GM21528 (cell line): ENCODE measurements around the gene ARL8B.
"Not testable (repeated sequence)": the region's sequence is repeated elsewhere in the genome, so short reads cannot be mapped to it uniquely, and the experiment has no call there.

Experiments used
- ATAC-seq: cut with Tn5 transposase; IDR thresholded peaks from one replicate; pipeline ENCODE4 v1.9.1; 2021; ENCODE audit warnings: mild to moderate bottlenecking, moderate library complexity; ENCODE audit not compliant: unreplicated experiment, low FRiP score

Gene ARL8B

DNA sequence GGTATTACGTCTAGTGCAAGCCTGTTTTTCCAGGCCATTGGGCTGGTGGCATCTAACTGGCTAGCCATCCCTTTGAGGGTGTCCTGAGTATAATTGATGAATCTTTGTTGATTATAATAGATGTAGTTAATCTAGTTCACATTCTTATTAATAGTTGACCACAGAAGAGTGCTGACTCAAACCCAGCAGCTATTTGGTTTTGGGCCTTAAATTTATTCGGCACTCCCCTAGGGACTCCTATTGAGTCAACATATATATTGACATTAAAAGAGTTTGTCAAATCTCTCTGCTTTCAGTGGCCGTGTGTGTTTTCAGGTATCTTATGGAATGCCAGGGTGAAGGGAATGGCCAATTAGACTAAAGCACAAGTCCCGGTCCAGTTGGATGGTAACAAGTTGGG lies 19.7 kb downstream of the ARL8B start:
- no peak for ATAC-seq

DNA sequence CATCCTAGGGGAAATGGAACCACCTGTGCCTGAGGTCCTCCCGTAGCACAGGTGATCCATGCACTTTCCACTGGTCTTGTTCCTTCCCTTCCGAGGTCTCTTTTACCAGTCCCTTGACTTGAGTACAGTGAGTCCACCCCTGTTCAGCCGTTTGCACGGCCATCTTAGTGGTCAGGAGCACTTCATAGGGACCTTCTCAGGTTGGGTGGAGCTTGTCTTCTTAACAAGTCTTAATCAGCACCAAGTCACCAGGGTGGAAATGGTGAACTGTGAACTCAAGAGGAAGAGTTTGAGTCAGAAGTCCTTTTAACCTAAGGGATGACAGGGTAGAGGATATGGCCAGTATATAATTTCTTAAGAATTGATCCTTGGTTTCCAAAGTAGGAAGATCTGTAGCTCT lies 21.4 kb downstream of the ARL8B start:
- no peak for ATAC-seq

DNA sequence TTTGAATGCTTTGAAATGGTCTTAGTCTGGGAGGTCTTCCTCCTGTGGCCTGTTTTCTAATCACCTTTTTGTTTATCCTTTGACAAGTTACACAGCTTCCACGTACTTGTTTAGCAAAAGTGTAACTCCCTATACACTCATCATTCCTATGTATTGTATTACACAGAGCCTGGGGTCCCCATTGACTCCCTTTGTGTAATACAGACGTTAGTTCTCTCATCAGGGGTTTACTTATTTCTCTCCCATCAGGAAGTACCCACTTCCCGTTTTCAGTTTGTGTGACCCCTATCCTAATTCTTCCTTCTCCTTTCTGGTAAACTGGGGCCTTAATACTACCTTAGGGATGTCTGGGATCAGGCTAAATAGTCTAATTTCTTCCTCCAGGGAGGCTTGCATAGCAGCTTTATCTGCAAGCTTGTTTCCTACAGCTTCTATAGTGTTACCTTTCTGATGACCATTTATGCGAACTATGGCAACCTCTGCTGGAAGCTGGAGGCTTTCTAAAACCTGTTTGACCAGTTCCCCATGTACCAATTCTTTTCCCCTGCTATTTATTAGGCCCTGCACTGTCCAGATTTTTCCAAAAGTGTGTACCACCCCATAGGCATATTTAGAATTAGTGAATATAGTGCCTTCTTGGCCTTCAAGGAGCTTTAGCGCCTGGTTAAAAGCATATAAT lies 22.4 kb downstream of the ARL8B start:
- no peak for ATAC-seq

DNA sequence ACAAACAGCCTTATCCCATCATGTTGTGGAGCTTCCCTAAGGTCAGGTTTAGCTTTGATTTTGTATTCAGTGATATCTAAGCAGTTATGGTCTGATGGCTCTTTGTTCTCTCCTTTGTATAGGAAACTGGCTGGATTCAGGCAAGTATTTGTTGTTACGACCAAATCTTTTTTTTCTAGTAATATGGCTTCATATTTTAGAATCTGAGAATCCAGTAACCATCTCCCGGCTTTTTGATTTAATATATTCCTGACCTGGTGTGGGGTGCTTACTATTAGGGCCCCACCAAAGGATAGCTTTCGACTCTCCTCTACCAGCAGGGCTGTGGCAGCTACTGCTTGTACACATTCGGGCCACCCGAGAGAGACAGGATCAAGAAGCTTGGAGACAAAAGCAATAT lies 23.0 kb downstream of the ARL8B start:
- ATAC-seq = no peak

- not testable (repeated sequence) for ATAC-seq
Measured at GRCh38 chr3:5147152-5147551, 25.1 kb downstream of the ARL8B start.

DNA sequence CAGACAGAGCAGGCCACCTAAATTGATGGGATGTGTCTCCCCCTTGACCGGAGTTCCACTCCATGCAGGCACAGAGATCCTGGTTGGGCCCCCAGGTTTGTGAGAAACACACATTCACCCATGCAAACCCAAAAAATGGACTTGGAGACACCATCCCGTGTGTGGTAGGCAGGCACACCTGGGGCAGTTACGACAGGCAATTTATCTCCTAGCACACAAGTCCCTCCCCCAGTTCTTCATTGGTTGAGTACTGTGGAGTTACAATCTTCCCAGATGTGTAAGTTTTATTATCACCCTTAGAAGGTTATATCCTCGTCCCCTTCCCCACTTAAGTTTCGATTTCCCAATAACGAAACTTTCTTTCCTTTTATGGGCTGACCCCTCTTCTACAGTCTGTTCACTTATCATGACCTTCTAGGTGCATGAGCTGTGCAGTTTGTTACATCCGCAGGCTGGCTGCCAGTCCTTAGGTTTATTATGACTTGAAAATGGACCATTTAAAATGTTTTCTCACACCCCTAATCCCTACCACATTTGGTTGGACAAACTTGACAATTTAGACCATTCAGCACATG lies 27.3 kb downstream of the ARL8B start:
- ATAC-seq = no peak

- no peak for ATAC-seq
Measured at GRCh38 chr3:5151586-5151985, 29.5 kb downstream of the ARL8B start.

DNA sequence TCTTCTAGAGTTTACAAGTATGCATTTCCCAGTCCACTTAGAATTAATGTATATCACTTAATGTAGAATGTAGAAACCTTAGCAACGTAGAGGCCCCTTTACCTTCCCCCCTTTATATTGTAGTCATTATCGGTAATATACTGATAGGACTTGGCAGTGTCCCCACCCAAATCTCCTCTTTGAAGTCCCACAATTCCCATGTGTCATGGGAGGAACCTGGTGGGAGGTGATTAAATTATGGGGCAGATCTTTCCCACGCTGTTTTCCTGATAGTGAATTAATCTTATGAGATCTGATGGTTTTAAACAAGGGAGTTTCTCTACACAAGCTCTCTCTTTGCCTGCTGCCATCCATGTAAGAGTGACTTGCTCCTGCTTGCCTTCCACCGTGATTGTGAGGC lies 31.0 kb downstream of the ARL8B start:
- no peak for ATAC-seq

- no peak for ATAC-seq
Measured at GRCh38 chr3:5155241-5155640, 33.1 kb downstream of the ARL8B start.

DNA sequence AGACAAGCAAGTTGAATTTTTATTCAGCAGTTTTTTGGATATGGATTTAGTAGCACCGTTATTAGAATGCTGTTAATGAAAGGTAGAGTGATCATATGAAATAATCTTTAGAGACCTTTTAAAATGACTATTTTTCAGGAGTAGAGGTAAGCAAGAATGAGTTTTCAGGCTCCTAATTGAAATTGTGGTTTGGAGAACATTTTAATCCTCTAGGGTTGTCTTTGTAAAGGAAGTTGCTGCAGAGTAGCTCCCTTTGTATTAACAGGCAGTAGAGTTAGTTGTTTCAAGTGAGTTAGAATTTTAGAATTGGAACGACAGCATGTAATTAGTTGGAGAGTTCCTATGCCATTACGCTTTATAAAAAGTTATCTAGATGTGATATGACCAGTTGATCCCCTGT lies 38.2 kb downstream of the ARL8B start:
- ATAC-seq = no peak

- no peak for ATAC-seq
Measured at GRCh38 chr3:5160940-5161858, 39.1 kb downstream of the ARL8B start.

DNA sequence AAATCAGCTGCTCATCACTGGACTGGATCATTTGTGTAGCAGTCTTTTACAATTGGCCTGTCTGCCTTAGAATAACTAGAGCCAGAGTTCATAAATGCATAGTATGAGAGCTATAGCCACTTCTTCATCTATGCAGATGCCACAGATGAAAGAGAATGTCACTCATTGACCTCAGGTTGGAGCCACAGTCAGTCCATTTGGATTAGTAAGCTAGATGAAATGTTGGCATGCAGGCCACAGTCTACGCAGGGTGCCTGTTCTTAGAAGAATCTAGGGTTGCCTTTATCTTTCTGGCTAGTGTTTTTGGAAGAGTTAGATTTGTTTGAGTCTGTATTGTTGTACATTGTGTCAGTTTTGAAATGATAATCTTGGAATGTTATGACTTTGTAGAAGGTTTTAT lies 40.0 kb downstream of the ARL8B start:
- ATAC-seq = no peak

- no peak for ATAC-seq
Measured at GRCh38 chr3:5165698-5166097, 43.6 kb downstream of the ARL8B start.

GRCh38 chr3:5166846-5167245 lies 44.8 kb downstream of the ARL8B start:
- ATAC-seq = no peak

- no peak for ATAC-seq
Measured at GRCh38 chr3:5168110-5168509, 46.0 kb downstream of the ARL8B start.

DNA sequence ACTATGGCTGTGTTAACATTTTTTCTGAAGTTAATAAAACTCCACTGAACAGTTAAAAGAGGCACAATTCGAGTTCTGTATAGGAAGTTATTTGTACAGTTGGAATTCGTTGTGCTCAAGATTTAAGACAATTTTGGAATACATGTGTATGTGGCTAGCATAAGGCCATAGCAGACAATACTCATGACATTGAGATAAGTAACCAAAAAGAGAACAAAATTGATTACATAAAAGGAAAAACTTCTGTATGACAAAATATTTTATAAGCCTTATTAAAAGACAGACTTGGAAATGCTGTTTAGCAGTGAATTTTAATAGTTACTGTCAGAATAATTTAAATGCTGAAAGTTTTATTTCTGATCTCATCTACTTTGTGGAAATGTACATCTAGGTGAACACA lies 47.7 kb downstream of the ARL8B start:
- ATAC-seq = no peak

- no peak for ATAC-seq
Measured at GRCh38 chr3:5170975-5171374, 48.9 kb downstream of the ARL8B start.

DNA sequence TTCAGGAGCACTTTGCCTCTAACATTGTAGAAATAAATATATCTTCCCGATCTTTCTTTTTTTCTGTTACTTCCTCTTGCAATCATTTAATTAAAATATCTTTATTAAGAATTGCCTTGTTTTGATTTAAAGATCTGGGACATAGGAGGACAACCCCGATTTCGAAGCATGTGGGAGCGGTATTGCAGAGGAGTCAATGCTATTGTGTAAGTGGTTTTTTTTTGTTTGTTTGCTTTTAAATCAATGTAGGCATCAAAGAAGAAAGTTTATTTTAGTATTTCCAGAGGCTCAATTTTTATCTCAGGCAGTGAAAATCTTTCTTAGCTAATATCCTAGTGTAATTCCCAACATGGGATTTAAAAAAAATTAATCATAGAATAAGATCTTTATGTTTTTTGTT lies 49.9 kb downstream of the ARL8B start:
- no peak for ATAC-seq

- ATAC-seq = not testable (repeated sequence)
Measured at GRCh38 chr3:5179036-5179435, 56.9 kb downstream of the ARL8B start.

GRCh38 chr3:5181469-5182141 lies 59.5 kb downstream of the ARL8B start:
- ATAC-seq = peak; percentile 73

DNA sequence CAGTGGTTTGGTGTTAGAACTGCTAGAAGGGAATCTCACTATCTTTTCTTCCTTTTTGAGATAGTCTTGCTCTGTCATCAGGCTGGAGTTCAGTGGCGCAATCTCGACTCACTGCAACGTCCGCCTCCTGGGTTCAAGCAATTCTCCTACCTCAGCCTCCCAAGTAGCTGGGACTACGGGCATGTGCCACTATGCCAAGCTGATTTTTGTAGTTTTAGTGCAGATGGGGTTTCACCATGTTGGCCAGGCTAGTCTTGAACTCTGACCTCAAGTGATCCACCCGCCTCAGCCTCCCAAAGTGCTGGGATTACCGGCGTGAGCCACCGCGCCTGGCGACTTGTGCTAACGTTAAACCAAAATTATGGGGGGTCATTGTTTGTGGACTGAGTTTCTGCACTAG lies 61.6 kb downstream of the ARL8B start:
- not testable (repeated sequence) for ATAC-seq
